Measurements from ENCODE around the gene MREG.

MREG gene

GRCh38 chr2:215940645-215941184 is 72.6 kb downstream of the MREG start:
- no peaks in the 10 kb centered on the region for H3K9me3 ChIP-seq (ENCODE audit: control insufficient read depth, insufficient read depth, low read length)
- TF ChIP-seq CTCF (IDR thresholded peaks at IDR 0.05; ENCODE audit: low read depth, low read length, poor library complexity, severe bottlenecking) (no peak), EZH2phosphoT487 (IDR thresholded peaks at IDR 0.05; ENCODE audit: borderline replicate concordance, low read length) (no peak)

GRCh38 chr2:215937190-215937589 is 76.2 kb downstream of the MREG start:
- no peaks in the 10 kb centered on the region for H3K9me3 ChIP-seq (ENCODE audit: control insufficient read depth, insufficient read depth, low read length)
- TF ChIP-seq CTCF (IDR thresholded peaks at IDR 0.05; ENCODE audit: low read depth, low read length, poor library complexity, severe bottlenecking): no peak
- no peak for TF ChIP-seq EZH2phosphoT487 (IDR thresholded peaks at IDR 0.05; ENCODE audit: borderline replicate concordance, low read length)
- H3K79me2 ChIP-seq (ENCODE audit: control insufficient read depth, low read length): no peaks in the 10 kb centered on the region
- no peaks in the 10 kb centered on the region for H3F3A ChIP-seq (ENCODE audit: control insufficient read depth, insufficient read depth)
- no peaks in the 10 kb centered on the region for H4K20me1 ChIP-seq (ENCODE audit: control insufficient read depth, insufficient read depth, low read depth, low read length)
- no peak overlapping the region for H3K4me2 ChIP-seq (ENCODE audit: low read length)
- H3K27ac ChIP-seq (ENCODE audit: low read depth, low read length): no peak overlapping the region
- H3K9me2 ChIP-seq (replicated peaks; ENCODE audit: control insufficient read depth, low read length): no peaks in the 10 kb centered on the region
- no peaks in the 10 kb centered on the region for H3K36me3 ChIP-seq (ENCODE audit: control insufficient read depth, low read length)
- H3K4me3 ChIP-seq (ENCODE audit: low read length): no peak overlapping the region
- H3K4me1 ChIP-seq (ENCODE audit: control insufficient read depth, low read length): no peaks in the 10 kb centered on the region
- H3K27me3 ChIP-seq (ENCODE audit: control insufficient read depth, low read length): no peaks in the 10 kb centered on the region

More at GRCh38 chr2:215940645-215941184, 72.6 kb downstream of the MREG start:
- Histone ChIP-seq H3K79me2 (ENCODE audit: control insufficient read depth, low read length) (no peaks in the 10 kb centered on the region), H3K4me3 (ENCODE audit: low read length) (no peak overlapping the region), H3K4me1 (ENCODE audit: control insufficient read depth, low read length) (no peaks in the 10 kb centered on the region), H3K4me2 (ENCODE audit: low read length) (no peak overlapping the region), H3K27me3 (ENCODE audit: control insufficient read depth, low read length) (no peaks in the 10 kb centered on the region), H3K36me3 (ENCODE audit: control insufficient read depth, low read length) (no peaks in the 10 kb centered on the region), H3K27ac (ENCODE audit: low read depth, low read length) (no peak overlapping the region), H4K20me1 (ENCODE audit: control insufficient read depth, insufficient read depth, low read depth, low read length) (no peaks in the 10 kb centered on the region), H3K9me2 (replicated peaks; ENCODE audit: control insufficient read depth, low read length) (no peaks in the 10 kb centered on the region), H3F3A (ENCODE audit: control insufficient read depth, insufficient read depth) (no peaks in the 10 kb centered on the region)

- Histone ChIP-seq H3K4me3 (ENCODE audit: low read length) (no peak overlapping the region), H3K4me2 (ENCODE audit: low read length) (no peak overlapping the region), H3K36me3 (ENCODE audit: control insufficient read depth, low read length) (no peaks in the 10 kb centered on the region), H3F3A (ENCODE audit: control insufficient read depth, insufficient read depth) (no peaks in the 10 kb centered on the region), H3K9me2 (replicated peaks; ENCODE audit: control insufficient read depth, low read length) (no peaks in the 10 kb centered on the region), H3K4me1 (ENCODE audit: control insufficient read depth, low read length) (no peaks in the 10 kb centered on the region), H3K9me3 (ENCODE audit: control insufficient read depth, insufficient read depth, low read length) (no peaks in the 10 kb centered on the region), H3K79me2 (ENCODE audit: control insufficient read depth, low read length) (no peaks in the 10 kb centered on the region), H4K20me1 (ENCODE audit: control insufficient read depth, insufficient read depth, low read depth, low read length) (no peaks in the 10 kb centered on the region), H3K27ac (ENCODE audit: low read depth, low read length) (no peak overlapping the region), H3K27me3 (ENCODE audit: control insufficient read depth, low read length) (no peaks in the 10 kb centered on the region)
- TF ChIP-seq CTCF (IDR thresholded peaks at IDR 0.05; ENCODE audit: low read depth, low read length, poor library complexity, severe bottlenecking) (no peak), EZH2phosphoT487 (IDR thresholded peaks at IDR 0.05; ENCODE audit: borderline replicate concordance, low read length) (no peak)
Measured at GRCh38 chr2:215933151-215933550, 80.2 kb downstream of the MREG start.
